PC-3 (cell line): Measurements from ENCODE around the gene UFSP2.

Experiments used
- CTCF ChIP-seq: fragments of 300-600 bp; sonication (generic); conservative IDR thresholded peaks from 2 replicates; pipeline ENCODE4 v1.5.1; 2017; ENCODE audit warnings: antibody characterized with exemption, low read depth, mild to moderate bottlenecking, low read length
- EZH2 ChIP-seq: fragments of 300-600 bp; sonication (generic); IDR thresholded peaks from one replicate; pipeline ENCODE4 v1.6.1; 2017; ENCODE audit warnings: antibody characterized with exemption, mild to moderate bottlenecking, low read length; ENCODE audit not compliant: unreplicated experiment
- EZH2phosphoT487 ChIP-seq: fragments of 300-600 bp; sonication (generic); IDR thresholded peaks from 2 replicates; pipeline ENCODE4 v1.6.1; 2018; ENCODE audit warnings: mild to moderate bottlenecking, antibody characterized with exemption, low read length, borderline replicate concordance

DNA sequence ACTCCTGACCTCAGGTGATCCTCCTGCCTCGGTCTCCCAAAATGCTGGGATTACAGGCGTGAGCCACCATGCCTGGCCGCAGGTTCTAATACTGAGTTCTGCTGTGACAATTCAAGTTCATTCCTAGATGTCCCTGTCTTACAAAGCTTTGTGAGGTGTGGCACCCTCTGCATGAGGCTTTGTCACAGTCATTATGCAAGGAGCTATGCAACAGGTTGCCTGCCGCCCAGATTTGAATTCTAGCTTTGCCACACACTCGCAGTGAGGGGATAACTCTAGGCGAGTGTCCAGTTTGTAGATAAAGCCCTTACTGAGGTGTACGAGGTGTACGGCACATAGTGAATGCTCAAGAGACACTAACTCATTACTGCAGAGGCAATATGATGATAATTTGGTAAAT lies 42.2 kb upstream of the UFSP2 start:
- TF ChIP-seq CTCF (no peak), EZH2 (no peak), EZH2phosphoT487 (no peak)
